ENCODE measurements around the gene CLDN19.

The CLDN19 gene

GRCh38 chr1:42739753-42740700, at the start of gene CLDN19:
TSS of gene CLDN19 (minus strand) at chr1:42740236. CDS start at chr1:42740063, 173 bp downstream.
- no peak for DNase-seq (ENCODE audit: low spot score)

DNA sequence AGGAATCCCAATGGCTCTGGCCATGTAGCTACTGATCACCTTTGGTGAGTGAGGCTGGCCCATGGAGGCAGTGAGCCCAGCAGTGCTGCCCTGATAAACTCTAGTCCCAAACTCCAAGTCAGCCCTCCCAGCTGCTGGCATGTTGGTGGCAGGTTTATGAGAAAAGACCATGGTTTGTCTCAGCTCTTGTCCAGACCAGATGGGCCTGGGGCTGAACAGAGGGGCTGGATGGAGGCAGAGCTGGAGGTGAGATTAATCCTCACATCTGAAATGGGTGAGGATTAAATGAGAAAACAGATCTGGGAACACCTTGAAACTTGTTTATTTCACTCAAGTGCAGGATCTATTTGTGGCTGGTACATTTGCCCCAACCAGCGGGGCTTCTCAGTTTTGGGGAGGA, 48.0 kb upstream of the CLDN19 start:
- DNase-seq (ENCODE audit: low spot score): no peak

GRCh38 chr1:42786097-42786496, 46.1 kb upstream of the CLDN19 start:
- DNase-seq (ENCODE audit: low spot score): no peak

DNA sequence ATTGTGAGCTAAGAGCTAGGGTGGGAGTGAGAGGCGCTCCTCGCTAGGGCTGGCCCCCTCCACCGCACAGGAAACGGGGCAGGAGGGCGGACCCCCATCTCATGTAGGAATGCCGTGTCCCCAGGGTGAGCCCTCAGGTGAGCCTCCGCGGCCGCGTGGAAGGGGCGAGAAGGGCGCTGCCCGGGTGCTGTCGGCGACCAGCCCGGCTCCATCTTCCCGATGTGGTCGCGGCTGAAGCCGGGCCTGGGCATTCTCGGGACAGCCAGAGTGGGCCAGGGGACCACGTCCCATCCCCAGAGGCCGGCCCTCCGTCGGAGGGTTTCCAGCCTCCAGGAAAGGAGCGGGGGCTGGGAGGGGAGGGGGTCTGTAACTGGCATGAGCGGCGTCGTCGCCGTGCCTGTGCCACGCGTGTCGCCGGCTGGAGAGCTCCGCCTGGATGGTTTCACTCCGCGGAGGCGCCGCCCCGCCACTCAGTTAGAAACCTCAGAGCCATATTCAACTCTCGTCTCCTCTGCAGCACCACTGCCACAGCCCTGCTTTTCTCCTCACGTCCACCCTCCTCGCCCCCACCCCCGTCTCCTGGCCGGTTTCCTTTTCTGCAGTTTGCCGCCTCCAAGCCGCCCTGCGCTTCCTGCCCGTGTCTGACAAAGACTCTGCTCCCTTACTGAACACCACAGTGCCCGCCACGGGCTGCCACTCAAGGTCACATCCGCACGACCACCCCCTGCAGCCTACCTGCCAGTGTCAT, 45.1 kb upstream of the CLDN19 start, which contains the start of gene TMEM269:
Gene TMEM269 (plus strand): TSS at position 46 of the 748 bp plus-strand sequence. CDS start 4,903 bp downstream, outside the sequence.
- DNase-seq (ENCODE audit: low spot score): peak; percentile 20

DNA sequence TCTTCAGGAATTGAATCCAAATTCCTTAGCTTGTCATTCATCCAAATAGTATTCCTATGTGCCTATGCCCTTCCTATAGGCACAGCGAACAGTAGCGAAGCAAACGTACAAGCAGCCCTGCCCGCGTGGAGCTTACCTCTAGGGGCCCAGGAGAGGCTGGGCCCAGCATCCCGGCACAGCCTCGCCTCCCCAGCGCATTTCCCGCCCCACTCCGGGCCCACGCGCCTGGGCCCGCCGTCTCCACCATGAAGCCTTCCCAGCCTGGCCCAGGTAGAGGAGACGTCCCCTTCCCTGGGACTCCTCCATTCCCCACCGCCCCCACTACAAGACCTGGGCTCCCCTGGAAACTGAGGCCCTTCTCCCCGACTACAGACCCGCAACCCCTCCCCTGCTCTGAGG, 44.5 kb upstream of the CLDN19 start:
- DNase-seq (ENCODE audit: low spot score): no peak

GRCh38 chr1:42783092-42783491, 43.1 kb upstream of the CLDN19 start:
- DNase-seq (ENCODE audit: low spot score): no peak

DNA sequence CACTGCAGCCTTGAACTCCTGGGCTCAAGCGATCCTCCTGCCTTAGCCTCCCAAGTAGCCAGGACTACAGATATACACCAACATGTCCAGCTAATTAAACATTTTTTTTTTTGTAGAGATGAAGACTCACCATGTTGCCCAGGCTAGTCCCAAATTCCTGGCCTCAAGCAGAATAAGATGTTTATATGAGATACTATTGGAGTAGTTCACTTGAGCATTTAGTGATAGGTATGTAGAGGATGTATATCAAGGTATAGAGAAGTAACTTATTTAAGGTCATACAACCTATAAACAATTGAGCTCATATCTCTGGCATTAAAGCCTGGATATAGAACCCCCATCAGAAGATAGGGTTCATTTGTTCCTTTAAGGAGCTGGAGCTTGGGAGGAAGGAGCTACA, 40.1 kb upstream of the CLDN19 start:
- no peak for DNase-seq (ENCODE audit: low spot score)

DNA sequence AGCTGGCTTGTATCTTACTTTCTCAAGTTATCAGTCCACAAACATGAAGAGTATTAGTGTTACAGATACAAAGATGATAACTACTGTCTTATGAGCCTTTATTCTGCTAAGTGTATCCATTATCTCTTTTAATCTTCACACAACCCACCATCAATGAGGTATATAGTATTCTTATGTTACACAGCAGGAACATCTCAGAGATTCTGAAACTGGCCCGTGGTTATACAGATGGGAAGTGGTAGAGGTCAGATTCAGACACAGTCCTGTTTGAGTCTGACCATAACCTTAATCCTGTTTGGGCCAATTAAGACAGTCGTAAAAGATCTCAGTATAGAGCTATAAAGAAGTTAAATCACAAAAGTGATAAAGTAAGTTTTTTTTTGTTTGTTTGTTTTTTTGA, 39.7 kb upstream of the CLDN19 start:
- DNase-seq (ENCODE audit: low spot score): no peak

DNA sequence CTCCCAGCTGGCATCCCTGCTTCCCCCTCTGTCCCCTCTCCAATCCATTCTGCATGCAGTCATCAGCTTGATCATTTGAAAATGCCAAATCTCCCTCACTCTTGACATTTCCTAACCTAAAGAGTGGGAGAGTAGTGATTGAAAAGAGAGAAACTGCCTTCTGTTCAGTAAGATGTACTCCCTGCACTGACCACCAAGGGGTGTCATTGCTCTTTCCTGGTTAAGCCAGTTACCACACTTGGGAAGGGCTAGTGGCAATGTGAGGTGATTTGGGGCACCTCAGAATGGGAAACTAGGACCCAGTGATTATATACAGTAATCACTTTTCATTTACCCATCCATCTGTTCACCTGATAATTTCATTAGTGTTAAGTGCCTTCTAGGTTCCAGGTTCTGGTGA, 37.8 kb upstream of the CLDN19 start:
- peak; percentile 26 for DNase-seq (ENCODE audit: low spot score)

- no peak for DNase-seq (ENCODE audit: low spot score)
These were observed 36.5 kb upstream of the CLDN19 start for GRCh38 chr1:42776502-42776901.

GRCh38 chr1:42774928-42775526, 35.0 kb upstream of the CLDN19 start:
- no peak for DNase-seq (ENCODE audit: low spot score)

- DNase-seq (ENCODE audit: low spot score): no peak
These were observed 33.4 kb upstream of the CLDN19 start for GRCh38 chr1:42773420-42773819.

GRCh38 chr1:42769811-42770210, 29.8 kb upstream of the CLDN19 start:
- DNase-seq (ENCODE audit: low spot score): no peak

DNA sequence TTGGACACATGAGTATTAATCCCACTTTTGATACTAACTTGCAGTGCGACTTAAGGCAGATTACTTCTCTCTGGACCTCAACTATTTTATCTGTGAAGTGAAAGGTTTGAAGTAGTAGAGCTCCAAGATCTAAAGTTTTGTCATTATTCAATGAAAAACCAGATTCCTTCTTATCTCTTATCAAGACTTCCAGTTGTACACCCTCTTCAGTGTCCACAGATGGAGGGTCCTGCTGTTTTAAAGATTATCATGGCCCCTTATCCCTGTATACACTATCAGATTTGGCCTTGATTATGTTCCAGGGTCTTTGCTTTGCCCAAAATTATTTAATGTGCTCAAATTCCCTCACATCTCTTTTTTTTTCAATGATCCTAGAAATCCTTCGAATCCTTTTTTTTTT, 28.1 kb upstream of the CLDN19 start:
- no peak for DNase-seq (ENCODE audit: low spot score)

- DNase-seq (ENCODE audit: low spot score): no peak
These were observed 27.5 kb upstream of the CLDN19 start for GRCh38 chr1:42767510-42768000.

- DNase-seq (ENCODE audit: low spot score): peak; percentile 100
These were observed 26.9 kb upstream of the CLDN19 start, which contains the start of the genes C1orf50 and P3H1 for GRCh38 chr1:42766741-42767509. TSS of gene C1orf50 (plus strand) at chr1:42767249. CDS start at chr1:42767312, 63 bp downstream. TSS of gene P3H1 (minus strand) at chr1:42767028. CDS start at chr1:42766971, 57 bp downstream.

DNA sequence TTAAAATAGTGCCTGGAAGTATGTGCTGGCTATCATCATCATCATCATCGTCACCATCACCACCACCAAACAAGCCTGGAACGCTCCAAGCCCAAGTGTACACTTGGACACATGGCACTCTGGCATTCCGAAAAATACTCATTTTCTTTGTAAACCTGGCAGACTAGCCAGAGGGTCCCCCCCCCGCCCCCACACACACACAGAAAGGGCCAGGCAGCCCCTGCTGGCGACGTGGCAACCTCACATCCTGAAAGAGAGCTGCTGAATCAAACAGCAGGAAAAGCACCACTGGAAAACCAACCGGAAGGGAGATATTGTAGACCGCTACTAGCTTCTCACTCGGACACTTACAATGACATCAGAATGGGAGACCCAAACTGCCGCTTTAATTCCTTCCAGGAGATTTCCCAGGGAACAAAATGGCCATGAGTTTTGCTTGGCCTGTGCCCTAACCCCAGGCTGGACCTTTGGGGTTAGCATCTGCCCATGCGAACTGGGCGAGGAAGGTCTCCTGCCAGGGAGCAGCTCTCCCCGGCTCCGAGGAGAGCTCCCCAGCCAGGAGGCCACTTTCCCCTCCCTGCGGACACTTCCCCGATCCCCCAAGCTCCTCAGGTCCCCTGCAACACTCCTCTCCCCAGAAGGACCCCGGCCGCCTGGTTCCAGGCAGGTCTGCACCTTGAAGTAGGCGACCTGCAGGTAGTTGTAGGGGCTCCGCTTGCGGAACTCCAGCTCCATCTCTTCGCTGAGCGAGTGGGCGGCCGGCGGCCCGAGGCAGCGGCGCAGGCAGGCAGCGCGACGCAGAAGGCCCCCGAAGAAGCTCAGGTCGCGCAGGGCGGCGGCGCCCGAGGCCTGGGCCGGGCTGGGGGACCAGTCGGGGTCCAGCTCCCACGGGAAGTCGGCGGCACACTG, 26.1 kb upstream of the CLDN19 start:
- peak; percentile 8 for DNase-seq (ENCODE audit: low spot score)

GRCh38 chr1:42765269-42765668, 25.2 kb upstream of the CLDN19 start:
- no peak for DNase-seq (ENCODE audit: low spot score)

- no peak for DNase-seq (ENCODE audit: low spot score)
These were observed 22.2 kb upstream of the CLDN19 start for GRCh38 chr1:42762269-42762668.

- DNase-seq (ENCODE audit: low spot score): no peak
These were observed 21.5 kb upstream of the CLDN19 start for GRCh38 chr1:42761567-42761966.

Measured in CD4-positive, alpha-beta T cell treated with Interleukin-15 for 4 hours (primary cell).